ENCODE data around the gene IWS1.
"Not testable (repeated sequence)": the region's sequence is repeated elsewhere in the genome, so short reads cannot be mapped to it uniquely, and the experiment has no call there.

The IWS1 gene

DNA sequence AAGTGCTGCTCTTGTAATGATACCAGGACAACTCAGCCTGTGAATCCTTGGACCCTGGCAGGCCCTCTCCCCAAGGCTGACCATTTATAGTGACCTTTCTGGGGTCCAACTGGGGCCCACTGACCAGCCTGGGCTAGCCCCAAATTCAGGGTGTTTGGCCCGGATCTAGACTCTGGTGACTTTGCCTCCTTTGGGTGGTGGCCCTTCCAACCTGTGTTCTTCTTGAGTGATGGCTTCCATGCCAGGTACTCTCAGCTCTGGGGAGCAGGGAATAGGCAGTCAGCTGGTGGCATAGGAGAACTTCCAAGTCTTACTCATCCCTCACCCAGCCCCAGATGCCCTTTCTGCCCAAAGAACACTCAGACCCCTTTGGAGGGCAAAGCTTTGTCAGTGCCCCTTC lies 19.5 kb upstream of the IWS1 start:
- H3K4me1 Mint-ChIP-seq (ENCODE audit: low read depth), result no peaks in the 10 kb centered on the region
- H3K27ac Mint-ChIP-seq, result no peak overlapping the region
- H3K9me3 Mint-ChIP-seq, result no peaks in the 10 kb centered on the region
- no peak for DNase-seq
- no peak overlapping the region for H3K4me3 Mint-ChIP-seq
- H3K36me3 Mint-ChIP-seq (ENCODE audit: low read depth), result no peaks in the 10 kb centered on the region
- H3K27me3 Mint-ChIP-seq, result peaks cover 11% of the 10 kb centered on the region

DNA sequence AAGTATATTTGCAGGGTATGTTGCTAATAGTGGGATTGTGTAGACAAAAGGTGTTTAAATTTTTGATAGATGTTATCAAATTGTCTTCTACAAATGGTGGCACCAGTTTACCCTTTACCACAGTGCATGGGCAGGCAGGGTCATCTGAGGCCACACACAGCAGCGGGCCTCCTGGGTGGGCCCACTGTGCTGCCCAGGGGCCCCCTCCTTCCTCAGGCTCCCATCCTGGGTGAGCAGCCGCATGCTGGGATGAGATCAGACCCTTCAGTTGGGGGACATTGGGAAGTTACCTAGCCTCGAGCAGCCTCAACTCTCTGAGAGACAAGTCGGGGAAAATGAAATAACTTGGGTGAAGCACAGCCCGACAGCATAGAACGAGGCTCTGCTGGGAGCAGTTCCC lies 18.9 kb upstream of the IWS1 start:
- DNase-seq, result no peak
- Mint-ChIP-seq H3K36me3 (ENCODE audit: low read depth) (no peaks in the 10 kb centered on the region), H3K4me1 (ENCODE audit: low read depth) (no peaks in the 10 kb centered on the region), H3K9me3 (no peaks in the 10 kb centered on the region), H3K4me3 (no peak overlapping the region), H3K27me3 (peaks cover 11% of the 10 kb centered on the region), H3K27ac (no peak overlapping the region)

DNA sequence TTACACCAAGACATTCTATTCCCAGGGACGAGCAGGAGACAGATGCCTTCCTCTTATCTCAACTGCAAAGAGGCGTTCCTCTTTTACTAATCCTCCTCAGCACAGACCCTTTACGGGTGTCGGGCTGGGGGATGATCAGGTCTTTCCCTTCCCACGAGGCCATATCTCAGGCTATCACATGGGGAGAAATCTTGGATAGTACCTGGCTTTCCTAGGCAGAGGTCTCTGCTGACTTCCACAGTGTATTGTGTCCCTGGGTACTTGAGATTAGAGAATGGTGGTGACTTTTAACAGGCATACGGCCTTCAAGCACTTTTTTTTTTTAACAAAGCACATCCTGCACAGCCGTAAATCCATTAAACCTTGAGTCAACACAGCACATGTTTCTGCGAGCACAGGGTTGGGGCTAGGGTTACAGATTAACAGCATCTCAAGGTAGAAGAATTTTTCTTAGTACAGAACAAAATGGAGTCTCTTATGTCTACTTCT lies 16.8 kb upstream of the IWS1 start:
- not testable (repeated sequence) for DNase-seq; H3K27me3 Mint-ChIP-seq; H3K4me1 Mint-ChIP-seq (ENCODE audit: low read depth); H3K9me3 Mint-ChIP-seq; H3K4me3 Mint-ChIP-seq; H3K27ac Mint-ChIP-seq; H3K36me3 Mint-ChIP-seq (ENCODE audit: low read depth)

DNA sequence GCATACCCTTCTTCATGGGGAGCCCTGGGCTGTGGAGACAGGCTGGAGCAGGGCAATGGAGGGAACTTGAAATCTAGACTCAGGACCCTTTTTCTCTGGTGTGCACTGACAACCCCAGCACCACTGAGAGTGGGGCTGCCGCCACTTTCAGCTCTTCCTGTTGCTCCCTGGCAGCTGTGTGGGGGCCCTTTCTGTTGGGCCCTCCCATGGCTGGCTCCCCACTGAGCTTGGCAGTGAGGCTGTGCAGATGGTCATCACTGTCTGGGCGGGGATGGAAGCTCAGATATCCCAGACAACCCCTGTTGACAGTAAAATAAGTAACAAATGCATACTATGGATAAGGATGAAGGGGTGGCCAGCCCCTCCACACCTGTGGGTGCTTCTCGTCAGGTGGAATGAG lies 15.9 kb upstream of the IWS1 start:
- Mint-ChIP-seq H3K9me3 (no peaks in the 10 kb centered on the region), H3K4me3 (no peak overlapping the region), H3K4me1 (ENCODE audit: low read depth) (no peaks in the 10 kb centered on the region), H3K36me3 (ENCODE audit: low read depth) (no peaks in the 10 kb centered on the region), H3K27ac (no peak overlapping the region), H3K27me3 (peaks cover 2% of the 10 kb centered on the region)
- DNase-seq, result no peak

DNA sequence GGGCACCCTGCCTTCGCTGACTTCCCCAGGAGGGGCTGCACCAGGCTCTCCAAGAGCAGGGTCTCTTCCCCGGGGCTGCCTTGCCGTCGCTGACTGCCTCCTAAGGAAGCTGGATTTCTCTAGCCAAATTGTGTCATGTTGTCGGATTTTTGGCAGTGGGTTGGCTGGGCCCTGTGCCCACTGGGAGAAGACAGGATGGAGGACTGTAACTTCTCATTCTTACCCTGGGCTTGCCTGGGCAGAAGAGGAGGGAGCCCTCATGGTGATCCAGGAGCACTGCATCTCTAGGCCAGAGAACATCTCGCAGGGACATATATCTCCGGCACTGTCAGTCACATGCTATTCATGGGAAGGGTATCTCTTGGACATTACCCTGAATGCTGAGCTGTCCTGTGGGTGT lies 15.5 kb upstream of the IWS1 start:
- Mint-ChIP-seq H3K4me1 (ENCODE audit: low read depth) (no peaks in the 10 kb centered on the region), H3K27me3 (no peaks in the 10 kb centered on the region), H3K4me3 (no peak overlapping the region), H3K27ac (no peak overlapping the region), H3K36me3 (ENCODE audit: low read depth) (no peaks in the 10 kb centered on the region), H3K9me3 (no peaks in the 10 kb centered on the region)
- DNase-seq, result no peak

DNA sequence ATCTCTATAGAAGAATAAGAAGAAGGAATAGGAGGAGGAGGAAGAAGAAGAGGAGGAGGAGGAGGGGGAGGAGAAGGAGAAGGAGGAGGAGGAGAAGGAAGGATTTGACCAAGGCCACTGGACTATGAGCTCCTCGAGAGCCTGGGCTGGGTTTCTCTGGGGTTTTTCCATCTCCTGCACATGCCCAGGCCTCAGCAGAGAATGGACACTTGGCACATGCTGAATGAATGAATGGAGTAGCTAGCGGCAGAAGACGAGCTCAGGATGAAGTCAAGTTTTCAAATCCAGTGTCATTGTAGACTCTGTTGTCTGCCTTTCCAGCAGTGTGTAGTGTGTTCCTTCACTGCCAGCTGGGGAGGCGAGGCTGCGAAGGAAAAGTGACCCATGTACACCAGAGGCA lies 11.4 kb upstream of the IWS1 start:
- H3K36me3 Mint-ChIP-seq (ENCODE audit: low read depth), result no peaks in the 10 kb centered on the region
- no peaks in the 10 kb centered on the region for H3K4me1 Mint-ChIP-seq (ENCODE audit: low read depth)
- H3K9me3 Mint-ChIP-seq, result no peaks in the 10 kb centered on the region
- H3K4me3 Mint-ChIP-seq, result no peak overlapping the region
- no peak for DNase-seq
- peaks cover 2% of the 10 kb centered on the region for H3K27me3 Mint-ChIP-seq
- no peak overlapping the region for H3K27ac Mint-ChIP-seq

DNA sequence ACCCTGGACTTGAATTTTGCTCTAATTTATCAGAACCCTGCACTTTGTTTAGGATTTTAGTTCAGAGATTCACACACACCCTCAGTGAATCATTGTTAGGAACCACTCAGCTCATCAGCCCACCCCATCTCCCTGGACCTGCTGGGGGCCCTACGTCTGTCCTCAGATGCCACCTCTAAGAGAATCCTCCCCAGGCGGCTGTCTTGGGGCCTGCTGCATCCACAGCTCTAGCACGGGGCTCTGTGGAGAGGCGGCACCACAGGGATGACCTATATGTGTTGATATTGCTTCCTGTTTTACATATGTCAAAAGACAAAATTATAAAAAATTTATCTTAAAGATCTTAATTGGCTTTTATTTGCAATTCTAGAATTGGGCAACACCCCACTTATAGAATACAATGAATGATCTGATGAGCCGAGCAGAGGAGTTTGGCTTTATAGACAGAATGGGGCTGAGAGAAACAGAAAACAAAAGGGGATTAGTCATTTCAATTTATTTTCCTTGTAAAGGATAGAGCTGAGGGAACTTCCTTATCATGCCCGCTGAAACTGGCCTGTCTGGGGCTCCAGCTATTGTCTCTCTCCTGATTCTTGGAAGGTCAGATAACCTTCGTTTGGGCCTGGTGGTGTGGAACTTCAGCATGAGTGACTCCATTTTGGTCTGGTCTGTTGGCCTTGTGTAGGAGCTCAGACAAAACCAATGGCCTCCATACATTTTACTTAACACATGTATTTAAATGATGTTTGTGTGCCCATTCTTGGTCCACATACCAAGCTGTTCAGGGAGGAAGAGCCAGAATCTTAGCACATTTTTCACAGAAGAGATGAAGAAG lies 10.6 kb upstream of the IWS1 start:
- Mint-ChIP-seq H3K4me1 (ENCODE audit: low read depth) (no peaks in the 10 kb centered on the region), H3K27ac (no peak overlapping the region), H3K27me3 (peaks cover 2% of the 10 kb centered on the region), H3K4me3 (no peak overlapping the region), H3K36me3 (ENCODE audit: low read depth) (no peaks in the 10 kb centered on the region), H3K9me3 (no peaks in the 10 kb centered on the region)
- no peak for DNase-seq

DNA sequence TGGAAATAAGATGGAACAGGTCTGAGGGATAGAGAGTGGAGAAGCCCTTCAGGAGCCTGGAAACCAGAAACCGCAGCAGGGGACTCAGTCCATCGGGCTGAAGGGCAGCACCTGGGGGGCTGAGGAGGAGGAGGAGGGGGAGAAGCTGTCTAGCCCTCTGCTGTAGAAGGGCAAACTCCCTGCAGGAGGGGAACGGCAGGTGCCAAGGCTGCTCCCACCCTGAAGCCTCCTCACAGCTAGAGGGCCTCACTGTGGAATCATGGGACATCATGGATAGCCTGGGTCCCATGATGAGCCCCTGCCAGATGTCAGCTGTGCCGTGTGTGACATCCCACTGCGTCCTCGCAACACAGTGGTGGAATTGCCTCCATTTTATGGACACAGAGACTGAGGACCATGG lies 9.6 kb upstream of the IWS1 start:
- no peaks in the 10 kb centered on the region for H3K36me3 Mint-ChIP-seq (ENCODE audit: low read depth)
- no peaks in the 10 kb centered on the region for H3K4me1 Mint-ChIP-seq (ENCODE audit: low read depth)
- no peaks in the 10 kb centered on the region for H3K9me3 Mint-ChIP-seq
- H3K27ac Mint-ChIP-seq, result no peak overlapping the region
- no peak overlapping the region for H3K4me3 Mint-ChIP-seq
- no peak for DNase-seq
- H3K27me3 Mint-ChIP-seq, result peaks cover 2% of the 10 kb centered on the region

DNA sequence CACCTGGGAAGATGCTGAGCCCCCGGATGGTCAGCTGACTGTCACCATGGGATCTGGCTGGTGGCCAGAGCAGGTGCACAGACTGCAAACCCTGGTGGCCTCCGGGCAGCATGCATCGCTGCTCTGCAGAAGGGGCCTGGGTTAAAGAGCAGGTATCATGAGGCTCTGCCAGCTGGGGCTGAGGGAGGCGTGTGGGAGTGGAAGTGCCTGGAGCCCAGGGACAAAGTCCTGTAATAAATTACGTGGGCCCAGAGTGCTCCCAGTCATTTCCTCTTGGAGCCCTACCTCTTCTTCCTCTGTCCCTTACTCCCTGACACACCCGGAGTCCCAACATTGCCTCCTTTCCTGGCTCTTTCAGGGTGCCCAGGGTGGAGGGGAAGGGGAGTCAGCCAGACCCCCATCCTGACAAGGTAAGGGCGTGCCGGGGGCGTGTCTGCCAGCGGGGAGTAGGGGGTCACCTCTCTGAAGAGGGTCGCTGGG lies 9.2 kb upstream of the IWS1 start, which contains the start of gene MYO7B:
Gene MYO7B (plus strand): TSS at position 262 of the 480 bp plus-strand sequence. CDS start 24,040 bp downstream, outside the sequence.
- Mint-ChIP-seq H3K4me3 (no peak within 1 kb of the TSS), H3K9me3 (no peaks in the 10 kb centered on the region), H3K36me3 (ENCODE audit: low read depth) (no peaks in the 10 kb centered on the region), H3K4me1 (ENCODE audit: low read depth) (no peaks in the 10 kb centered on the region), H3K27me3 (peaks cover 2% of the 10 kb centered on the region), H3K27ac (no peak within 1 kb of the TSS)
- no peak for DNase-seq

DNA sequence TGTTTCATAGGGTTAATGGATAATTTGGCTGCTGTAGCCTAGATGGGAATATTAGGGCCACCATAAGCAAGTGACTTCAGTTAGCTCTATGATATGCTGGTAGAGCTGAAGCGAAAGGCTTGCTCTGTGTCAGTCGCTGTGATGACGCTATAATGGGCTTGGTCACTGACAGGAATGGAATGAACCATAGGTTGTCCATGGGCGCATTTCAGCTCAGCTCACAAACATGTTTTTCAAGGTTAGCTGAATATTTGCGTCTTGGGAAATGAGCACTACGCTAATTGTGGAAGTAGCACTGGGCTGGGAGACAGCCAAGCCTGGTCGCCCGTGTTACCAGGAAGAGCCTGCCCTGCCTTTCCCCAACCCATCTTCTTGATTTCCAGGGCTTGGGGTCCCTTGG lies 6.0 kb upstream of the IWS1 start:
- Mint-ChIP-seq H3K9me3 (no peaks in the 10 kb centered on the region), H3K4me3 (no peak overlapping the region), H3K36me3 (ENCODE audit: low read depth) (no peaks in the 10 kb centered on the region), H3K27ac (no peak overlapping the region), H3K4me1 (ENCODE audit: low read depth) (peaks cover 7% of the 10 kb centered on the region), H3K27me3 (peaks cover 2% of the 10 kb centered on the region)
- DNase-seq, result no peak

DNA sequence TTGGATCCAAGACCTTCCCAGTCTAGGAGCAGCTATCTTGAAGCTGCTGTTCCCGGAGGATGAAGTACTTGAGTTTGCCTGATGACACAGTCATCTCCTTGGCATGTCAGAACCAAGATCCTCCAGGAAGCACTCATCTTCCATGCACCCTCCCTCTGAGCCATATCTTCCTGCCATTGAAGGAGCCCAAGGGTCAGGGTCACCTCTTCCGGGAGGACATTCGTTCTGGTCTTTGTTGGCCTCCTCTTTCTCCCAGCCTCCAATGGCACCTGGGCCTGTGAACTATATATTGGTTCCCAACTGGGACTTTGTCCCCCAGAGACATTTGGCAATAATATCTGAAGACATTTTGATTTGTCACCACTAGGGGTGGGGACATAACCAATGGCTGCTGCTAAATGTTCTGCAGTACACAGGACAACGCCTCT lies 4.9 kb upstream of the IWS1 start:
- H3K27ac Mint-ChIP-seq, result no peak overlapping the region
- H3K4me1 Mint-ChIP-seq (ENCODE audit: low read depth), result peaks cover 12% of the 10 kb centered on the region
- no peaks in the 10 kb centered on the region for H3K27me3 Mint-ChIP-seq
- H3K4me3 Mint-ChIP-seq, result no peak overlapping the region
- H3K9me3 Mint-ChIP-seq, result no peaks in the 10 kb centered on the region
- peaks cover 3% of the 10 kb centered on the region for H3K36me3 Mint-ChIP-seq (ENCODE audit: low read depth)
- DNase-seq, result no peak

DNA sequence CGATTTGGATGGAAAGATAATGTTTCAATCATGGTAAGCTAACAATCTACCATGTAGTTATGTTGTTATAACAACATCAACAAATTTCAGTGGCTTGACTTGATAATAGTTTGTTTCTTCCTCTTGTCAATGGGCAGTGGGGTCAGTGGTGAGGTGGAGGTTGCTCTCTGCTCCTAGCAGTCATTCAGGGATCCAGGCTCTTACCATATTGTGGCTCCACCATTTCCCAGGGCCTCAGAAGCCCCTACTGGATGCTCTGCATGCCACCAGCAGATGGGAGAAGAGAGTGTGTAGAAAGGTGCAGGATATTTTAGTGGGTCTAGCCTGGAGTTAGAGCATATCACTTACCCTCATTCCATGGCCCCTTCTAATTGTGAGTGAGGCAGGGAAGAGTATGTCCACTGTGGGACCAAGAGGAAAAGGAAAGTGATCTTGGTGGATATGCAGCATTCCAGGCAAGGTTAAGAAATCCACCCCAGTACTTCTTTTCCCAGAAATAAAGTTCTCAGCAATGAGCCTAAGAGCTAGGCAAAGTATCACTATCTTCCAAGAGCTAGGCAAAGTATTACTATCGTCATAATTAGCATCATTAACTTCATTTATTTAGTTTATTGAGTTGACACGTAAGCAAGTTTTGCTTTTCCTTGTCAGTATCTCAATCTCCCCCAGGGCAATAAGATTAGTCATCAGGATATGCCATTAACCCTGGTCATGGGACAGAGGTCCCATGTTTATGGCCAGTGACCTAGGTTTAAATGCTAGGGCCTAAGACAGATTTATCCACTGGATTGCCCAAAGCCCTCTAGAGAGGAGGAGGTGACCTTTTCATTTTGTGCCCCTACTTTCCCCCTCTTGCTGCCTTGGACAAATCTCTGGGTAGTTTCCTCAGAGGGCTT lies 4.2 kb upstream of the IWS1 start:
- Mint-ChIP-seq H3K36me3 (ENCODE audit: low read depth) (peaks cover 9% of the 10 kb centered on the region), H3K9me3 (no peaks in the 10 kb centered on the region), H3K4me3 (no peak overlapping the region), H3K27me3 (no peaks in the 10 kb centered on the region), H3K27ac (no peak overlapping the region), H3K4me1 (ENCODE audit: low read depth) (peaks cover 12% of the 10 kb centered on the region)
- DNase-seq, result no peak

DNA sequence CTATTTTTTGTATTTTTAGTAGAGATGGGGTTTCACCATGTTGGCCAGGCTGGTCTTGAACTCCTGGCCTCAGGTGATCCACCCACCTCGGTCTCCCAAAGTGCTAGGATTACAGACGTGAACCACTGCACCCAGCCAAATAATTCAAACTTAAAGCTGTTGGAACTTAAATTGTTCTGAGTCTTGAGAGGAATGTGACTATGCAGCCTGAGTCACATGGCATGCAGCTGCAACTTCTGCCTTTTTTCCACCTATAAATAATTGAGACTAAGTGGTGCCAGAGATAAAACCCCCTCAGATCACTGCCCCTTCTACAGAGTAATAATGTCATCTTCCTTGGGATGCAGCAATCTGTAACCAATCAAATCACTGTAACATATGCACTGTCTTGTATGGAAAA lies 3.1 kb upstream of the IWS1 start:
- H3K27me3 Mint-ChIP-seq, result not testable (repeated sequence)

DNA sequence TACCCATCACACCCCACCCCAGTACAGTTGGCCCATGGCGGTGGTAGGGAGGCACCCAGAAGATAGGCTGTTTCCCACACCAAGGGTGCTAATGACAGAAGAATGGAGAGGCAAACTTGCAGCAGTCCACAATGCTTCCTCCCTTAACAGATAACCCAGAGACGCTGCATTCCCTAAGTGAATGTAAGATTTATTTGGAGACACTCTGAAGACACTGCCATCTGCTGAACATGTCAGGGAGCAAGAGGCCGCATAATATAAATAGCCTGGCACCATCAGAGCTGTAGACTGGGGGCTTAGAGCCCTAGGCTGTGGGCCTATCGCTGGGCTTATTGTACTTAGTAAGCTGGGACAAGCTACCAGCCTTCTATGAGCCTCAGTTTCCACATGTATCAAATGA lies 2.2 kb upstream of the IWS1 start:
- no peak for DNase-seq
- Mint-ChIP-seq H3K9me3 (no peaks in the 10 kb centered on the region), H3K4me1 (ENCODE audit: low read depth) (peaks cover 18% of the 10 kb centered on the region), H3K36me3 (ENCODE audit: low read depth) (peaks cover 17% of the 10 kb centered on the region), H3K27ac (no peak overlapping the region), H3K27me3 (no peaks in the 10 kb centered on the region), H3K4me3 (no peak overlapping the region)

More for the DNA sequence above, 3.1 kb upstream of the IWS1 start:
- not testable (repeated sequence) for H3K27ac Mint-ChIP-seq, DNase-seq, H3K4me3 Mint-ChIP-seq, H3K9me3 Mint-ChIP-seq
- Mint-ChIP-seq H3K4me1 (ENCODE audit: low read depth) (peaks cover 12% of the 10 kb centered on the region), H3K36me3 (ENCODE audit: low read depth) (peaks cover 12% of the 10 kb centered on the region)

All from activated T-cell treated with anti-CD3 and anti-CD28 coated beads, Interleukin-2, amount 50 U/mL, for 24 hours (primary cell).